BE2C (cell line): ENCODE results near the gene PARD6B.
A peak's percentile ranks its signal among the peaks of the same experiment; 100 is the strongest.

Experiments used
- DNase-seq: peaks from one replicate; pipeline ENCODE4 v3.0.0-alpha.2; 2020
- H3K27me3 ChIP-seq: fragments of 250-450 bp; sonication (Bioruptor Pico); 2 replicates; pipeline ENCODE4 v1.5.1; 2020; ENCODE audit warnings: mild to moderate bottlenecking
- H3K36me3 ChIP-seq: fragments of 250-450 bp; sonication (Bioruptor Pico); 2 replicates; pipeline ENCODE4 v1.5.1; 2020; ENCODE audit warnings: mild to moderate bottlenecking
- H3K4me1 ChIP-seq: fragments of 250-450 bp; sonication (Bioruptor Pico); 2 replicates; pipeline ENCODE4 v1.5.1; 2020
- H3K4me3 ChIP-seq: 2 replicates; pipeline ENCODE4 v1.5.1; 2011; ENCODE audit warnings: low read depth, low read length
- H3K9me3 ChIP-seq: fragments of 250-450 bp; sonication (Bioruptor Pico); 2 replicates; pipeline ENCODE4 v1.5.1; 2020
- CTCF ChIP-seq: IDR thresholded peaks from 2 replicates; pipeline ENCODE4 v1.5.1; 2012; ENCODE audit warnings: mild to moderate bottlenecking, low read depth, low read length

Gene PARD6B

DNA sequence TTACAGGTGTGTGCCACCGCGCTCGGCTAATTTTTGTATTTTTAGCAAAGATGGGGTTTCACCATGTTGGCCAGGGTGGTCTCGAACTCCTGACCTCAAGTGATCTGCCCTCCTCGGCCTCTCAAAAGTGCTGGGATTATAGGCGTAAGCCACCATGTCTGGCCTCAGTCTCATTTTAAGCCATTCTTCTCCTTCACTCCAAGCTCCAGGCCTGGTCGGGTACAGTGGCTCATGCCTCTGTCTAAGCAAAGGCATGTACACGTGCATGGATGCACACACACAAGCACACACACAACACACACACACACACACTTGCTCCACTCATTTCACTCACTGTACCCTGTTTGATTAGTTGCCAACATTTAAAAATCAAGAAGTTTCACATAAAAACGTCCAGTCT lies 7.7 kb upstream of the PARD6B start:
- Histone ChIP-seq H3K36me3 (no peaks in the 10 kb centered on the region), H3K27me3 (no peaks in the 10 kb centered on the region), H3K9me3 (no peaks in the 10 kb centered on the region), H3K4me3 (no peak overlapping the region), H3K4me1 (peaks cover 8% of the 10 kb centered on the region)
- TF ChIP-seq CTCF, result no peak
- no peak for DNase-seq

DNA sequence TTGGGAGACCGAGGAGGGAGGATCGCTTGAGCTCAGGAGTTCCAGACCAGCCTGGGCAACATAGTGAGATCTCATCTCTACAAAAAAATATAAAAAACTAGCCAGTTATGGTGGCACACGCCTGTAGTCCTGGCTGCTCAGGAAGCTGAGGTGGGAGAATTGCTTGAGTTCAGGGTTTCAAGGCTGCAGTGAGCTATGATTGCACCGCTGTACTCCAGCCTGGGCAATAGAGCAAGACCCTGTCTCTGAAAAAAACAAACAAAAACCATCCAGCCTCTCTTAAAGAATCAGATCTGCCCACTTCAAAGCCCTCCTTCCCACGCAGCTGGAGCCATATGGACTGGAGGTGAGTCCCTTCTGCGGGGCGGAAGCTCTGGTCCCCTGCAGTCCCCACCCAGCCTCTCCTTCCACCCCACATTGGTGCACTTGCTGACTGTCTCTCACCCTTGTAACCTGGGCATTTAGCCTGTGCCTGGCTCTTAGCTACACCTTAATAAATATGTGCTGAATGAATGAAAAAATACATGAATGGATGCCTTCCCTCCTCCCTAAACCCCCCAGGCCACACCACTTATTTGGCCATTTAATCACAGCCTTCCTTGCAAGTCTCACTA lies 7.2 kb upstream of the PARD6B start:
- DNase-seq, result no peak
- no peak for TF ChIP-seq CTCF
- H3K27me3 ChIP-seq, result no peaks in the 10 kb centered on the region
- H3K4me3 ChIP-seq, result no peak overlapping the region; the same call in 1 of the 2 replicates
- peaks cover 8% of the 10 kb centered on the region for H3K4me1 ChIP-seq
- H3K36me3 ChIP-seq, result no peaks in the 10 kb centered on the region
- H3K9me3 ChIP-seq, result no peaks in the 10 kb centered on the region

DNA sequence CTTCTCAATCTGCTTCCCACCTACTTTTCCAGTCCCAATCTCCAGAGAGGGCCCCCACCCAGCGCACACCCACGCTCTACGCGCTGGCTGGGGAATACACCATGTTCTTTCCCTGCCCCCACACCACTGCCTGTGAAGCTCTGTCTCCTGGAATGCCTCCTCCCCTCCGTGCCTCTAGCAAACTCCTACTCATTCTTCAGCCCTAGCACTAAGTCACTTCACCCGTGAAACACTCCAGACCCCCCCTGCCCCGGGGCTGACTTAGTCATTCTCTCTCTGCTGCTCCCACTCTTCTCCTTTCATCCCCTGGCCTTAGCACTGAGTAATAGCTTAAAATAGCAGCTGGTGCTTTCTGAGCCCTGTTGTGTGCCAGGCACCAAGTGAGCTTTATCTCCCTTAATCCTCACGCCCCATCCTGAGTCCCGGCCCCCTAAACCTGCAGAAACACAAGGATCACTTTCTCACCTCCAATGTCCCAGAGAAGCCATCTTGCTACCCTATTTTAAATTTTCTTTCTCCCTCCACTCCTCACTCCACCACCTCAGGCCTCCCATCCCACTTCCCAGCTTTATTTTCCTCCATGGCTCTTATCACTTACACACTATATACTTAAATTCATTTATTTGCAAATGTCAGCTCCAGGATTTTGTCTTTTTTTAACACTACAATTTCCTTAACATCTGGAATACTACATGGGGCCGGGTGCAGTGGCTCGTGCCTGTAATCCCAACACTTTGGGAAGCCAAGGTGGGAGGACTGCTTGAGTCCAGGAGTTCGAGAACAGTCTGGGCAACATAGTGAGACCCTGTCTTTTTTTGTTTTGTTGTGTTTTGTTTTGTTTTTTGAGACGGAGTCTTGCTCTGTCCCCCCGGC lies 6.3 kb upstream of the PARD6B start:
- no peaks in the 10 kb centered on the region for H3K9me3 ChIP-seq
- no peak overlapping the region; the same call in 1 of the 2 replicates for H3K4me3 ChIP-seq
- peak; percentile 72 for DNase-seq

DNA sequence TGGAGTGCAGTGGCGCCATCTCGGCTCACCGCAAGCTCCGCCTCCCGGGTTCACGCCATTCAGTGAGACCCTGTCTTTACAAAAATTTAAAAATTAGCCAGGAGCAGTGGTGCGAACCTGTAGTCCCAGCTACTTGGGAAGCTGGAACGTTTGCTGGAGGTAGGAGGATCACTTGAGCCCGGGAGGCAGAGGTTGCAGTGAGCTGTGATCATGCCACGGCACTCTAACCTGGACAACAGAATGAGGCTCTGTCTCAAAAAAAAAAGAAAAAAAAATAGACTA lies 5.7 kb upstream of the PARD6B start:
- TF ChIP-seq CTCF, result no peak
- no peaks in the 10 kb centered on the region for H3K27me3 ChIP-seq
- H3K9me3 ChIP-seq, result no peaks in the 10 kb centered on the region
- no peak overlapping the region for H3K4me3 ChIP-seq
- H3K4me1 ChIP-seq, result peaks cover 8% of the 10 kb centered on the region
- no peak for DNase-seq
- H3K36me3 ChIP-seq, result no peaks in the 10 kb centered on the region

More for the DNA sequence above, 6.3 kb upstream of the PARD6B start:
- H3K27me3 ChIP-seq, result no peaks in the 10 kb centered on the region
- no peak for TF ChIP-seq CTCF
- no peaks in the 10 kb centered on the region for H3K36me3 ChIP-seq
- H3K4me1 ChIP-seq, result peaks cover 8% of the 10 kb centered on the region

- Histone ChIP-seq H3K27me3 (no peaks in the 10 kb centered on the region), H3K9me3 (no peaks in the 10 kb centered on the region), H3K4me1 (peaks cover 8% of the 10 kb centered on the region), H3K36me3 (no peaks in the 10 kb centered on the region), H3K4me3 (no peak overlapping the region)
- TF ChIP-seq CTCF, result no peak
- no peak for DNase-seq
These were observed 4.2 kb upstream of the PARD6B start for GRCh38 chr20:50726955-50727791.
